Tibial nerve (tissue), 4 donors: ENCODE data around the gene FNDC11. TPM values are rescaled to one million over a fixed set of nuclear protein-coding genes. Genes with fewer than 3 reads are reported as not detected.

Experiments used
- DNase-seq, 2 donors: peaks; one replicate each; pipeline ENCODE4 v3.0.0-alpha.2; 2019; ENCODE audit warnings: low spot score in 2 of 2
- H3K27ac ChIP-seq, 4 donors: fragments of 200-600 bp; sonication (generic) in 3 of 4; one replicate each; pipeline ENCODE4 v1.5.1; 2017 to 2019; ENCODE audit warnings: mild to moderate bottlenecking in 1 of 4
- H3K27me3 ChIP-seq, 2 donors: fragments of 200-600 bp; sonication (generic) in 1 of 2; one replicate each; pipeline versions ENCODE4 v1.5.1 to v1.6.0; 2017 to 2019
- H3K36me3 ChIP-seq, 3 donors: fragments of 200-600 bp; sonication (generic); one replicate each; pipeline ENCODE4 v1.5.1; 2018 to 2019
- H3K4me1 ChIP-seq, 4 donors: fragments of 200-600 bp; sonication (generic) in 3 of 4; one replicate each; pipeline ENCODE4 v1.5.1; 2017 to 2019
- H3K4me3 ChIP-seq, 4 donors: fragments of 200-600 bp; sonication (generic) in 3 of 4; one replicate each; pipeline ENCODE4 v1.5.1; 2017 to 2019; ENCODE audit warnings: mild to moderate bottlenecking in 1 of 4, moderate library complexity in 1 of 4
- H3K9me3 ChIP-seq, 4 donors: fragments of 200-600 bp; sonication (generic) in 3 of 4; one replicate each; pipeline ENCODE4 v1.5.1; 2017 to 2019
- EP300 ChIP-seq, 2 donors: sonication (generic); formaldehyde crosslinking; IDR thresholded peaks; one replicate each; pipeline ENCODE4 v1.6.1; 2017; ENCODE audit warnings: antibody characterized with exemption in 2 of 2, mild to moderate bottlenecking in 1 of 2
- POLR2A ChIP-seq, 2 donors: fragments of 450-650 bp; IDR thresholded peaks; one replicate each; pipeline ENCODE4 v1.6.1; 2017; ENCODE audit warnings: antibody characterized with exemption in 2 of 2, mild to moderate bottlenecking in 2 of 2, moderate library complexity in 2 of 2
- WGBS, 2 donors: methylation state at CpG; one replicate each; pipeline ENCODE4 v1.1.5; 2018; 5-methylcytosine and 5-hydroxymethylcytosine counted together
- total RNA-seq, 4 donors: library from RNA; depleted of rRNA; stranded (reverse); fragments of >200 nt; gene quantifications; one replicate each; pipeline ENCODE4 v1.1.0, GENCODE V29; 2016
- TF ChIP-seq, protein P1 (sequence below), 5 experiments: fragments of 200-600 bp in 3 of 5; fragments of 450-650 bp in 2 of 5; sonication (generic) in 3 of 5; IDR thresholded peaks; one replicate each; pipeline ENCODE4 v1.5.1; 2016 to 2019; ENCODE audit warnings: antibody characterized with exemption in 5 of 5, mild to moderate bottlenecking in 3 of 5, moderate library complexity in 2 of 5

The FNDC11 gene
- total RNA-seq, 4 donors from 2014 or later: 0.21 to 1.4 (median 0.30) TPM; not detected in 1

DNA sequence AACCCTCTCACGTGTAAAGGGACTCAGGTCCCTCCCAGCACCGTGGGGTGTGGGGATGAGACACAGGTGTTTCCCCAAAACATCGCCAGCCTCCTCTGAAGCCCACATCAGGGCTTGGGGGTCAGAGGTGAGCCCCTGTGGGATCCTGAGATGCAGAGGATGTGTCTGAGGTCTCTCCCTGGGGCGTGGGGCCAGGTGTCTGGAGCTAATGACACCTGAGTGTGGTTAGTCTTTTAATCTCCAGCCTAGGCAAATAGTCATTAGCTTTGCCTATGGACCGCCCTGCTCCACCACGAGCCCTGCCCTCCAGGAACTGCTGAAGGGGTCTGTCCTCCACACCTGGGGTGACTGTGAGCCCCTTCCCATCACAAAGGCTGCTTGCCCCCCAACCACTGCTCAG is 8.1 kb upstream of the FNDC11 start:
- H3K27ac ChIP-seq: no peak overlapping the region
- H3K36me3 ChIP-seq: no peaks in the 10 kb centered on the region
- peaks cover 0 to 5% (median 0%) of the 10 kb centered on the region in 4 donors for H3K4me1 ChIP-seq
- WGBS, 2 donors: 57 to 63% methylated on average over 5 to 6 of the region's 6 CpGs
- no peak for DNase-seq
- H3K9me3 ChIP-seq: no peaks in the 10 kb centered on the region
- no peak overlapping the region for H3K4me3 ChIP-seq
- peaks cover 0 to 58% of the 10 kb centered on the region in 2 donors for H3K27me3 ChIP-seq
- TF ChIP-seq, protein P1, sequence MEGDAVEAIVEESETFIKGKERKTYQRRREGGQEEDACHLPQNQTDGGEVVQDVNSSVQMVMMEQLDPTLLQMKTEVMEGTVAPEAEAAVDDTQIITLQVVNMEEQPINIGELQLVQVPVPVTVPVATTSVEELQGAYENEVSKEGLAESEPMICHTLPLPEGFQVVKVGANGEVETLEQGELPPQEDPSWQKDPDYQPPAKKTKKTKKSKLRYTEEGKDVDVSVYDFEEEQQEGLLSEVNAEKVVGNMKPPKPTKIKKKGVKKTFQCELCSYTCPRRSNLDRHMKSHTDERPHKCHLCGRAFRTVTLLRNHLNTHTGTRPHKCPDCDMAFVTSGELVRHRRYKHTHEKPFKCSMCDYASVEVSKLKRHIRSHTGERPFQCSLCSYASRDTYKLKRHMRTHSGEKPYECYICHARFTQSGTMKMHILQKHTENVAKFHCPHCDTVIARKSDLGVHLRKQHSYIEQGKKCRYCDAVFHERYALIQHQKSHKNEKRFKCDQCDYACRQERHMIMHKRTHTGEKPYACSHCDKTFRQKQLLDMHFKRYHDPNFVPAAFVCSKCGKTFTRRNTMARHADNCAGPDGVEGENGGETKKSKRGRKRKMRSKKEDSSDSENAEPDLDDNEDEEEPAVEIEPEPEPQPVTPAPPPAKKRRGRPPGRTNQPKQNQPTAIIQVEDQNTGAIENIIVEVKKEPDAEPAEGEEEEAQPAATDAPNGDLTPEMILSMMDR (IDR thresholded peaks at IDR 0.05): no peak
- TF ChIP-seq EP300 (IDR thresholded peaks at IDR 0.05) (no peak), POLR2A (IDR thresholded peaks at IDR 0.05) (no peak)

DNA sequence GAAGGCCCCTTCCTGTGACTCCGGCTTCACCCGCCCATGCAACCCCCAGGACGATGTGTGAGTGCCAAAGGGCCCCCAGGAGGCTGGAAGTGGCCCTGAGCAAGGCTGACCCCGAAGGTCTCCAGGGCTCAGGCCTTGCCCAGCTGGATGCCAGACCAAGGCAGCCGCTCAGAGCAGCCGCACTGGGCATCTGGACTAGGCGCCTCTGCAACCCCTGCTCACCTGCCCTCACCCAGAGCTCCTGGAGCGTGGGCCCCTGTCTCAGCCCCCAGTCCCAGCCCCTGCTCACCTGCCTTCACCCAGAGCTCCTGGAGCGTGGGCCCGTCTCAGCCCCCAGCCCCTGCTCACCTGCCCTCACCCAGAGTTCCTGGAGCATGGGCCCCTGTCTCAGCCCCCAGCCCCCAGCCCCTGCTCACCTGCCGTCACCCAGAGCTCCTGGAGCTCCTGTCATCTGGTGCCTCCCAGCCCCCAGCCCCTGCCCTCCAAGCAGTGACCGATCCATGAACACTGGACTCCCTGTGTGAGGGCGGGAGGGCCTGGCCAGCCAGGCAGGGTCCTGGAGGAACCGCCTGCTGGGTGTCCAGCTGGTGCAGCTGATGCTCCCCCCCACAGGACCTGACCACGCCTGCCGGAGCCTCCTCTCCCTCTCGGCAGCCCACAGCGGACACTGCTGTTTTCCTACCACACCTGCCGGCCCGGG is 7.6 kb upstream of the FNDC11 start:
- peaks cover 0 to 58% of the 10 kb centered on the region in 2 donors for H3K27me3 ChIP-seq
- no peak overlapping the region for H3K4me3 ChIP-seq
- no peaks in the 10 kb centered on the region for H3K36me3 ChIP-seq
- no peaks in the 10 kb centered on the region for H3K9me3 ChIP-seq
- no peak overlapping the region for H3K27ac ChIP-seq
- TF ChIP-seq, protein P1 (IDR thresholded peaks at IDR 0.05): no peak
- TF ChIP-seq POLR2A (IDR thresholded peaks at IDR 0.05) (no peak), EP300 (IDR thresholded peaks at IDR 0.05) (no peak)
- 72 to 80% methylated on average over 12 to 18 of the region's 20 CpGs for WGBS, 2 donors
- no peak for DNase-seq
- peaks cover 0 to 5% (median 0%) of the 10 kb centered on the region in 4 donors for H3K4me1 ChIP-seq

DNA sequence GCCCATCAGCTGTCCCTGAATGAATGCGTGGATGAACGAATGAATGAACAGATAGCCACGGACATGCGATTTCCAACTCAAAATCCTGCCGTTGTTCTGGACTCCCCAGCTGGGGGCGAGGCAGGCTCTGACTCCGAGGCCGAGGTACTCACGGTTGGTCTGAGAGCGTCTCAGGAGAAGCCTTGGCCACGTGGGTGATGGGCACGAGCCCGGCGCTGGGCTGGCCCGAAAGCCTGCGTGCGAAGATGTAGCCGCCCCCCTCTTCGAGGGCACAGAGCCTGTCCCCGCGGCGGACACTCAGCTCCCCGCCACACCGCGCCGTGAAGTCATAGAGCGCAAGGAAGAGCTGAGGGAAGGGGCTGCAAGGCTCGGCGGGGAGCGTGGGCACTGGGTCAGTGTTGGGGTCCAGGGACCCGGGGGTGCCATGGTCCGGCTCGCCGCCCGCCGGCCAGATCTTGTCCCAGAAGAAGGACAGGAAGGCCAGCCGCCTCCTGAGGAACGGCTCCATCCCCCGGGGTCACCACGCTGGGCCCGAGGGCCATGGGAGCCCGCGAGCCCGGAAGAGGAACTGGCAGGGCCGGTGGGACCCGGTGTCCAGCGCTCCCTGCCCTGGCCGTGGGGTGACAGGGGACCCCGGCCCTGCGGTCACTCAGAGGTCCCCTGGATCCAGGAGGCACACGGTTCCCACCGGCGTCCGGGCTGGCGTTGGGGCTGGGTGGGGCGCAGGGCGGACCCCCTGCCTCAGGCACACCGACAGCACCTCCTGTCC is 6.8 kb upstream of the FNDC11 start:
- Histone ChIP-seq H3K4me3 (no peak overlapping the region), H3K9me3 (no peaks in the 10 kb centered on the region), H3K27me3 (peaks cover 0 to 58% of the 10 kb centered on the region in 2 donors), H3K36me3 (no peaks in the 10 kb centered on the region), H3K4me1 (peaks cover 0 to 5% (median 0%) of the 10 kb centered on the region in 4 donors), H3K27ac (no peak overlapping the region)
- TF ChIP-seq, protein P1 (IDR thresholded peaks at IDR 0.05): no peak
- TF ChIP-seq EP300 (IDR thresholded peaks at IDR 0.05) (no peak), POLR2A (IDR thresholded peaks at IDR 0.05) (no peak)
- WGBS, 2 donors: 43 to 56% methylated on average over 25 to 41 of the region's 58 CpGs
- DNase-seq: no peak

DNA sequence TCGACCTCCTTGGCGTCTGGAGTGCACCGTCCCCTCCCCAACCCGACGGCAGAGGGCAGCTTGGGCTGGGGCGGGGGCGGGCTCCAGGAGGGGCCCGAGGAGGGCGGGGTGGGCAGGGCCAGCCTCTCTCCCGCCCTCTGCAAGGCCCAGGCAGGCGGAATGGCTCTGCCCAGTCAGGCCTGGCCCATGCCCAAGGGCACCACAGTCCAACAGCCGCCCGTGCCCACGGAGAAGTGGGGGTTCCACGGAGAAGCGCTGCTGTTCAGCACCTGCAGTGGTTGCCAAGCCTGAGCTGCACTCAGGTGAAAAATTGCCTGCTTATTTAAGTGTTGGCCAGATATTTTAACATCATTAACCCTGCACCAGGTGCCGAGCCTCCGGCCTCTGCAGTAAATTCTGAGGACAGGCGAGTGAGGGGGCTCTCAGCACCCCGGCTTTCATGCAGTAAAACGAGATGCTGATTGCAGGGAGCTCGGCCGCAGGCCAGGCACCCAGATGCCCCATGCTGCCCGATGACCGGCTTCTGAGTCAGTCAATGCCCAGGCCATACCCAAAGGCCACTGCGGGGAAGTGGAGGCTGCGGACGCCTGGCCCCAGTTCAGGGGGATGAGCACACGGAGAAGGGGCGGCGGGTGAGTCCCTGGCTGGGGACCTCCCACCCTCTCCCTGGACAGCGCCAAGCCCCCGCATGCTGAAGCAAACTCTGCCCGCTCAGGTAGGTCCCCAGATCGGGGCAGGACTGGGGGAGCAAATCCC is 6.1 kb upstream of the FNDC11 start, which contains the start of gene SRMS:
TSS of gene SRMS (minus strand) at position 25 of the 756 bp plus-strand sequence. CDS start 286 bp downstream, outside the sequence.
- peaks cover 0 to 58% of the 10 kb centered on the region in 2 donors for H3K27me3 ChIP-seq
- no peaks in the 10 kb centered on the region for H3K9me3 ChIP-seq
- 61 to 65% methylated on average over 17 to 30 of the region's 35 CpGs for WGBS, 2 donors
- H3K4me1 ChIP-seq: peaks cover 0 to 13% (median 3%) of the 10 kb centered on the region in 4 donors
- DNase-seq: no peak
- no peak within 1 kb of the TSS for H3K27ac ChIP-seq
- TF ChIP-seq POLR2A (IDR thresholded peaks at IDR 0.05) (no peak), EP300 (IDR thresholded peaks at IDR 0.05) (no peak)
- TF ChIP-seq, protein P1 (IDR thresholded peaks at IDR 0.05): no peak
- H3K4me3 ChIP-seq: no peak within 1 kb of the TSS
- no peaks in the 10 kb centered on the region for H3K36me3 ChIP-seq
